ENCODE data around the gene RNF181.

DNA sequence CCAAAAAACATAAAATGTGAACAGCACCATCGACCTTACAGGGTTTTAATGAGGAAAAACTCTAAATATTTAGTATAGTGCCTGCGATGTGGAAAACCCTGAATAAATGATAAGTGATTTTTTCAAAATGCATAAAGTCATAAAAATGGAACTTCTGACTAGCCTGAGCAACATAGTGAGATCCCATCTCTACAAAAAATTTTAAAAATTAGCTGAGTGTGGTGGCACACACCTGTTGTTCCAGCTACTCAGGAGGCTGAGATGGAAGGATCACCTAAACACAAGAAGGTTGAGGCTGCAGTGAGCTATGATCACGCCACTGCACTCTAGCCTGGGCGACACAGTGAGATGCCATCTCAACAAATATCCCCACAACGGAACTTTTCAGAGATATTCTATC, 38.4 kb upstream of the RNF181 start:
- TF ChIP-seq, protein P1, sequence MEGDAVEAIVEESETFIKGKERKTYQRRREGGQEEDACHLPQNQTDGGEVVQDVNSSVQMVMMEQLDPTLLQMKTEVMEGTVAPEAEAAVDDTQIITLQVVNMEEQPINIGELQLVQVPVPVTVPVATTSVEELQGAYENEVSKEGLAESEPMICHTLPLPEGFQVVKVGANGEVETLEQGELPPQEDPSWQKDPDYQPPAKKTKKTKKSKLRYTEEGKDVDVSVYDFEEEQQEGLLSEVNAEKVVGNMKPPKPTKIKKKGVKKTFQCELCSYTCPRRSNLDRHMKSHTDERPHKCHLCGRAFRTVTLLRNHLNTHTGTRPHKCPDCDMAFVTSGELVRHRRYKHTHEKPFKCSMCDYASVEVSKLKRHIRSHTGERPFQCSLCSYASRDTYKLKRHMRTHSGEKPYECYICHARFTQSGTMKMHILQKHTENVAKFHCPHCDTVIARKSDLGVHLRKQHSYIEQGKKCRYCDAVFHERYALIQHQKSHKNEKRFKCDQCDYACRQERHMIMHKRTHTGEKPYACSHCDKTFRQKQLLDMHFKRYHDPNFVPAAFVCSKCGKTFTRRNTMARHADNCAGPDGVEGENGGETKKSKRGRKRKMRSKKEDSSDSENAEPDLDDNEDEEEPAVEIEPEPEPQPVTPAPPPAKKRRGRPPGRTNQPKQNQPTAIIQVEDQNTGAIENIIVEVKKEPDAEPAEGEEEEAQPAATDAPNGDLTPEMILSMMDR (optimal IDR thresholded peaks at IDR 0.05 in 1 of 3, IDR thresholded peaks at IDR 0.05 in 1 of 3, conservative IDR thresholded peaks at IDR 0.05 in 1 of 3; ENCODE audit: extremely low read depth in 1 of 3, insufficient read depth in 2 of 3, low read length in 3 of 3): no peak
- no peak for TF ChIP-seq EZH2 (IDR thresholded peaks at IDR 0.05; ENCODE audit: low read length)
